ENCODE data around the gene RABL6. TPM values are rescaled to one million over a fixed set of nuclear protein-coding genes. Genes with fewer than 3 reads are reported as not detected.
"Not testable (repeated sequence)": the region's sequence is repeated elsewhere in the genome, so short reads cannot be mapped to it uniquely, and the experiment has no call there.

The RABL6 gene
- total RNA-seq, 1 donor from 2014 or later = 71.2 TPM

- Histone ChIP-seq H3K9ac (no peak overlapping the region), H3K4me3 (no peak overlapping the region), H2AFZ (replicated peaks) (no peak overlapping the region), H4K20me1 (ENCODE audit: low read depth) (no peaks in the 10 kb centered on the region), H3K27ac (no peak overlapping the region), H3F3A (ENCODE audit: low read depth) (peaks cover 23% of the 10 kb centered on the region), H3K27me3 (peaks cover 25% of the 10 kb centered on the region), H3K4me2 (no peak overlapping the region), H3K9me3 (ENCODE audit: low read depth) (no peaks in the 10 kb centered on the region), H3K4me1 (peaks cover 10% of the 10 kb centered on the region), H3K36me3 (no peaks in the 10 kb centered on the region), H3K79me2 (ENCODE audit: low read depth) (no peaks in the 10 kb centered on the region)
- Mint-ChIP-seq H3K27me3 (ENCODE audit: insufficient read depth, low read depth) (no peaks in the 10 kb centered on the region), H3K27ac (no peak overlapping the region), H3K36me3 (no peaks in the 10 kb centered on the region), H3K4me1 (peaks cover 27% of the 10 kb centered on the region), H3K9me3 (no peaks in the 10 kb centered on the region), H3K4me3 (no peak overlapping the region)
- TF ChIP-seq CTCF (IDR thresholded peaks at IDR 0.05) (no peak), EZH2phosphoT487 (IDR thresholded peaks at IDR 0.05) (no peak), EZH2 (IDR thresholded peaks at IDR 0.05) (no peak)
- DNase-seq (ENCODE audit: low spot score) = no peak
Measured at GRCh38 chr9:136765041-136765440, 42.7 kb upstream of the RABL6 start.

- not testable (repeated sequence) for H3K9me3 Mint-ChIP-seq; H3K4me2 ChIP-seq; H3K4me1 ChIP-seq; DNase-seq (ENCODE audit: low spot score); H3K79me2 ChIP-seq (ENCODE audit: low read depth); H3K9ac ChIP-seq; H3K4me3 ChIP-seq; H3K9me3 ChIP-seq (ENCODE audit: low read depth); H3K27ac ChIP-seq; H2AFZ ChIP-seq (replicated peaks); H3K4me3 Mint-ChIP-seq; H3K36me3 ChIP-seq; H3K27me3 Mint-ChIP-seq (ENCODE audit: insufficient read depth, low read depth); H4K20me1 ChIP-seq (ENCODE audit: low read depth); H3K36me3 Mint-ChIP-seq
- Histone ChIP-seq H3F3A (ENCODE audit: low read depth) (peaks cover 23% of the 10 kb centered on the region), H3K27me3 (peaks cover 25% of the 10 kb centered on the region)
- Mint-ChIP-seq H3K27ac (peak overlapping the region; percentile 18), H3K4me1 (peaks cover 23% of the 10 kb centered on the region)
Measured at GRCh38 chr9:136765745-136766409, 41.9 kb upstream of the RABL6 start.

- DNase-seq (ENCODE audit: low spot score) = peak; percentile 64
- not testable (repeated sequence) for H4K20me1 ChIP-seq (ENCODE audit: low read depth); H3K4me3 Mint-ChIP-seq; H3K9me3 ChIP-seq (ENCODE audit: low read depth); H3K4me3 ChIP-seq; H3K79me2 ChIP-seq (ENCODE audit: low read depth); H3K27ac Mint-ChIP-seq; H3K9me3 Mint-ChIP-seq; H3K4me2 ChIP-seq; H3K27ac ChIP-seq; H3K9ac ChIP-seq; H3K4me1 ChIP-seq; H3K27me3 Mint-ChIP-seq (ENCODE audit: insufficient read depth, low read depth); H3K36me3 ChIP-seq; H3K36me3 Mint-ChIP-seq; H2AFZ ChIP-seq (replicated peaks)
- Histone ChIP-seq H3K27me3 (peaks cover 25% of the 10 kb centered on the region), H3F3A (ENCODE audit: low read depth) (peaks cover 29% of the 10 kb centered on the region)
- peaks cover 17% of the 10 kb centered on the region for H3K4me1 Mint-ChIP-seq
- TF ChIP-seq CTCF (IDR thresholded peaks at IDR 0.05) = peak; percentile 66
Measured at GRCh38 chr9:136766410-136767120, 41.2 kb upstream of the RABL6 start.

GRCh38 chr9:136769710-136770191 is 38.0 kb upstream of the RABL6 start:
- Histone ChIP-seq H3K27me3 (peaks cover 25% of the 10 kb centered on the region), H3K4me1 (no peaks in the 10 kb centered on the region), H3K9me3 (ENCODE audit: low read depth) (no peaks in the 10 kb centered on the region), H3K79me2 (ENCODE audit: low read depth) (no peaks in the 10 kb centered on the region), H3K4me2 (peak overlapping the region; percentile 62), H3F3A (ENCODE audit: low read depth) (peaks cover 22% of the 10 kb centered on the region), H2AFZ (replicated peaks) (no peak overlapping the region), H4K20me1 (ENCODE audit: low read depth) (no peaks in the 10 kb centered on the region), H3K9ac (no peak overlapping the region), H3K27ac (no peak overlapping the region), H3K4me3 (peak overlapping the region; percentile 30), H3K36me3 (no peaks in the 10 kb centered on the region)
- TF ChIP-seq EZH2phosphoT487 (IDR thresholded peaks at IDR 0.05) (no peak), CTCF (IDR thresholded peaks at IDR 0.05) (peak; percentile 59), EZH2 (IDR thresholded peaks at IDR 0.05) (no peak)
- Mint-ChIP-seq H3K36me3 (no peaks in the 10 kb centered on the region), H3K27ac (no peak overlapping the region), H3K27me3 (ENCODE audit: insufficient read depth, low read depth) (peaks cover 9% of the 10 kb centered on the region), H3K4me1 (peaks cover 15% of the 10 kb centered on the region), H3K4me3 (peak overlapping the region; percentile 59), H3K9me3 (peaks cover 9% of the 10 kb centered on the region)
- peak; percentile 87 for DNase-seq (ENCODE audit: low spot score)

Measured in neural progenitor cell (in vitro differentiated cells).